ENCODE data around the gene SELPLG.

- TF ChIP-seq CTCF (conservative IDR thresholded peaks at IDR 0.05; ENCODE audit: low read length) (no peak), EZH2phosphoT487 (IDR thresholded peaks at IDR 0.05; ENCODE audit: borderline replicate concordance) (no peak)
Observed at GRCh38 chr12:108672054-108672453, 38.4 kb upstream of the SELPLG start.
